ENCODE data around the gene LRRC4C. TPM values are rescaled to one million over a fixed set of nuclear protein-coding genes. Genes with fewer than 3 reads are reported as not detected.

Gene LRRC4C
- total RNA-seq, 2 experiments from 2014 or later = not detected

GRCh38 chr11:40139066-40139465, 1320.4 kb downstream of the LRRC4C start:
- Histone ChIP-seq H3K27me3 (ENCODE audit: control insufficient read depth in 1 of 2, insufficient read depth in 2 of 2, low read length in 2 of 2) (no peaks in the 10 kb centered on the region), H3K9me3 (ENCODE audit: control insufficient read depth in 1 of 2, insufficient read depth in 1 of 2, low read length in 2 of 2) (peaks cover 0 to 7% of the 10 kb centered on the region in 2 experiments), H3K4me3 (ENCODE audit: low read length) (no peak overlapping the region), H3K36me3 (ENCODE audit: insufficient read depth, low read length) (no peaks in the 10 kb centered on the region), H3K4me1 (ENCODE audit: insufficient read depth, low read length) (no peaks in the 10 kb centered on the region), H3K27ac (ENCODE audit: low read depth in 1 of 2, low read length in 2 of 2) (no peak overlapping the region)
- H3K27ac Mint-ChIP-seq = no peak overlapping the region
- intact Hi-C loops (cut with DNase I, micrococcal nuclease) = no loop called here
- no peaks in the 10 kb centered on the region for H3K36me3 Mint-ChIP-seq (ENCODE audit: low read depth)
- ChIA-PET POLR2A (no interaction called here), CTCF (no interaction called here)
- H3K4me1 Mint-ChIP-seq (ENCODE audit: low read depth) = no peaks in the 10 kb centered on the region
- TF ChIP-seq CTCF (IDR thresholded peaks at IDR 0.05) = no peak
- no peak overlapping the region for H3K4me3 Mint-ChIP-seq
- no peaks in the 10 kb centered on the region for H3K27me3 Mint-ChIP-seq
- ATAC-seq (ENCODE audit: poor library complexity) (no peak), DNase-seq (no peak)
- peaks cover 8% of the 10 kb centered on the region for H3K9me3 Mint-ChIP-seq

- H3K4me1 Mint-ChIP-seq (ENCODE audit: low read depth) = no peaks in the 10 kb centered on the region
- peaks cover 6% of the 10 kb centered on the region for H3K9me3 Mint-ChIP-seq
- Histone ChIP-seq H3K4me3 (ENCODE audit: low read length) (no peak overlapping the region), H3K27ac (ENCODE audit: low read depth in 1 of 2, low read length in 2 of 2) (no peak overlapping the region), H3K27me3 (ENCODE audit: control insufficient read depth in 1 of 2, insufficient read depth in 2 of 2, low read length in 2 of 2) (no peaks in the 10 kb centered on the region), H3K9me3 (ENCODE audit: control insufficient read depth in 1 of 2, insufficient read depth in 1 of 2, low read length in 2 of 2) (peaks cover 3 to 4% of the 10 kb centered on the region in 2 experiments), H3K4me1 (ENCODE audit: insufficient read depth, low read length) (no peaks in the 10 kb centered on the region), H3K36me3 (ENCODE audit: insufficient read depth, low read length) (no peaks in the 10 kb centered on the region)
- H3K27ac Mint-ChIP-seq = no peak overlapping the region
- no peak for DNase-seq
- H3K36me3 Mint-ChIP-seq (ENCODE audit: low read depth) = no peaks in the 10 kb centered on the region
- H3K4me3 Mint-ChIP-seq = no peak overlapping the region
- no peaks in the 10 kb centered on the region for H3K27me3 Mint-ChIP-seq
- no peak for ATAC-seq (ENCODE audit: poor library complexity)
- ChIA-PET CTCF (no interaction called here), POLR2A (no interaction called here)
- TF ChIP-seq CTCF (IDR thresholded peaks at IDR 0.05) = no peak
- intact Hi-C loops (cut with DNase I, micrococcal nuclease) = no loop called here
Observed at GRCh38 chr11:40134820-40135570, 1324.5 kb downstream of the LRRC4C start.

- Mint-ChIP-seq H3K27ac (no peak overlapping the region), H3K27me3 (no peaks in the 10 kb centered on the region), H3K4me1 (ENCODE audit: low read depth) (no peaks in the 10 kb centered on the region), H3K36me3 (ENCODE audit: low read depth) (no peaks in the 10 kb centered on the region), H3K9me3 (peaks cover 6% of the 10 kb centered on the region), H3K4me3 (no peak overlapping the region)
- Histone ChIP-seq H3K27me3 (ENCODE audit: control insufficient read depth in 1 of 2, insufficient read depth in 2 of 2, low read length in 2 of 2) (no peaks in the 10 kb centered on the region), H3K9me3 (ENCODE audit: control insufficient read depth in 1 of 2, insufficient read depth in 1 of 2, low read length in 2 of 2) (peaks cover 3 to 4% of the 10 kb centered on the region in 2 experiments), H3K4me1 (ENCODE audit: insufficient read depth, low read length) (no peaks in the 10 kb centered on the region), H3K27ac (ENCODE audit: low read depth in 1 of 2, low read length in 2 of 2) (no peak overlapping the region), H3K36me3 (ENCODE audit: insufficient read depth, low read length) (no peaks in the 10 kb centered on the region), H3K4me3 (ENCODE audit: low read length) (no peak overlapping the region)
- no peak for TF ChIP-seq CTCF (IDR thresholded peaks at IDR 0.05)
- POLR2A ChIA-PET = no interaction called here
- ATAC-seq (ENCODE audit: poor library complexity) (no peak), DNase-seq (no peak)
- intact Hi-C loops (cut with DNase I, micrococcal nuclease) = no loop called here
- CTCF ChIA-PET = no interaction called here
Observed at GRCh38 chr11:40133498-40133897, 1326.0 kb downstream of the LRRC4C start.

Data from CD4-positive, alpha-beta T cell (primary cell).